ENCODE measurements around the gene DENND1B. TPM values are rescaled to one million over a fixed set of nuclear protein-coding genes. Genes with fewer than 3 reads are reported as not detected.

Gene DENND1B
- polyA plus RNA-seq, 4 donors, result 5.0 to 16.1 (median 10.2) TPM

DNA sequence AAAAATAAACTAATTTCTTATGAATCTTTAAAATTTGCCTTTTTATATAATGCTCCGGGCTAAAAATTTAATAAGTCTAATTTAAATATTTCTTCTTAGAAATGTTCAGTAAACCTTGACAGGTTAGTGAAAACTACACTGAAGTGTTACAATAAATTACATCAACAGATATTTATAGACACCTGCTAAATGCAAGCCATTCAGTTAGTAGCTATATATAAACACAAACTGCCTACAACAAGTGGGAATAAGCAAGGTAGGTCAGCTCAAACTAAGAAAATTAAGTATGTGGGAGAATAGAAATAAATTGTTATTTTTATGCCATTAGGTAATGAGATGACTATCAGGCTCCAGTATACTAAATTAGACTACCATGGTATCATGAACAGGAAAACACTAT, 215.6 kb downstream of the DENND1B start:
- Histone ChIP-seq H3K27me3 (ENCODE audit: control insufficient read depth in 3 of 3, insufficient read depth in 3 of 3, low read length in 3 of 3) (no peaks in the 10 kb centered on the region), H3K9me3 (ENCODE audit: control insufficient read depth in 2 of 2, insufficient read depth in 1 of 2, low read depth in 1 of 2, low read length in 1 of 2) (peaks cover 0 to 4% of the 10 kb centered on the region in 2 donors), H3K4me1 (ENCODE audit: control insufficient read depth in 3 of 3, insufficient read depth in 2 of 3, low read depth in 1 of 3, low read length in 2 of 3) (no peaks in the 10 kb centered on the region), H3K27ac (ENCODE audit: low read depth in 1 of 3, low read length in 2 of 3) (no peak overlapping the region), H3K36me3 (ENCODE audit: control insufficient read depth in 3 of 3, insufficient read depth in 2 of 3, low read depth in 1 of 3, low read length in 3 of 3) (peaks cover 0 to 7% (median 0%) of the 10 kb centered on the region in 3 donors), H3K4me3 (ENCODE audit: low read depth in 1 of 3, low read length in 3 of 3) (no peak overlapping the region)
- DNase-seq (no peak), FAIRE-seq (no peak)
- WGBS, 3 donors, result 95 to 97% (median 96%) methylated on average over 1 of the region's 1 CpG

DNA sequence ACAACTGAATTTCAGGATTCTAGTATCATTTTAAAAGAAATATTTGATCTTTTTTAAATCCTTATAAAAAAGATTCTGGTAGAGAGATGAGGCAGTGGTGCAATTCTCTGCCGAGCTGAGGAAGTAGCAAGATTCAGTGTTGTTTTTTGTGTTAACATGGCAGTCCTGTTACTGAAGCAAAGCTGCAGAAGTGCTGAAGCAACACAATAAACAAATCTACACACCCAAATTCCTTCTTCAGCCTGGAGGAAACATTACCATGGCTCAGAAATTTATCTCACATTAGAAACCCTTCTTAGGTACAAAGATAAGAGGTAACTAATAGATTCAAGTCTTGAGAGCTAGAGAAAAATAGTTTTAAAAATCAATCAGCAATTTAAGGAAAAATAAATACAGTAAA, 216.0 kb downstream of the DENND1B start:
- 61 to 86% (median 82%) methylated on average over 1 of the region's 1 CpG for WGBS, 3 donors
- H3K4me1 ChIP-seq (ENCODE audit: control insufficient read depth in 3 of 3, insufficient read depth in 2 of 3, low read depth in 1 of 3, low read length in 2 of 3), result no peaks in the 10 kb centered on the region
- no peak for FAIRE-seq
- H3K9me3 ChIP-seq (ENCODE audit: control insufficient read depth in 2 of 2, insufficient read depth in 1 of 2, low read depth in 1 of 2, low read length in 1 of 2), result peaks cover 0 to 4% of the 10 kb centered on the region in 2 donors
- no peak overlapping the region for H3K27ac ChIP-seq (ENCODE audit: low read depth in 1 of 3, low read length in 2 of 3)
- no peak for DNase-seq
- no peak overlapping the region for H3K4me3 ChIP-seq (ENCODE audit: low read depth in 1 of 3, low read length in 3 of 3)
- H3K36me3 ChIP-seq (ENCODE audit: control insufficient read depth in 3 of 3, insufficient read depth in 2 of 3, low read depth in 1 of 3, low read length in 3 of 3), result peaks cover 0 to 7% (median 0%) of the 10 kb centered on the region in 3 donors
- H3K27me3 ChIP-seq (ENCODE audit: control insufficient read depth in 3 of 3, insufficient read depth in 3 of 3, low read length in 3 of 3), result no peaks in the 10 kb centered on the region

DNA sequence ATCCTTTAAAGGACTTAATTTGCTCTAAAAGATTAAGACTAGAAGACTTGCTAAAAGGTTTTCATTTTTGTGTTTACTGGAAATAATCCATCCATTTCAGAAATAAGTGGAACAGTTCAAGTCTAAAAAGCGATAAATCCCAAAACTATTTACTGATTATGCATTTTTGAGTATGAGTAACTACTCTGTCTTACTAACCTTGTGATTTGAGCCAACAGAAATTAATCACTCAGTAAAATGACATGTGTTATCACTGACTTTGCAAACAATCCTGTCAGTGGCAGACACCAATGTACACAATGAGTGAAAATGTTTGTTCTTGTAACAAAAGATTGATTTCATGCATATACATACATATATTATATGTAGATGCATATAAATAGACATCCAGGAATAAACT, 218.0 kb downstream of the DENND1B start:
- peak; percentile 5 for FAIRE-seq
- WGBS, 3 donors, result 66 to 91% (median 77%) methylated on average over 1 of the region's 1 CpG
- no peaks in the 10 kb centered on the region for H3K9me3 ChIP-seq (ENCODE audit: control insufficient read depth in 2 of 2, insufficient read depth in 1 of 2, low read depth in 1 of 2, low read length in 1 of 2)
- H3K36me3 ChIP-seq (ENCODE audit: control insufficient read depth in 3 of 3, insufficient read depth in 2 of 3, low read depth in 1 of 3, low read length in 3 of 3), result peaks cover 0 to 7% (median 0%) of the 10 kb centered on the region in 3 donors
- H3K27me3 ChIP-seq (ENCODE audit: control insufficient read depth in 3 of 3, insufficient read depth in 3 of 3, low read length in 3 of 3), result no peaks in the 10 kb centered on the region
- no peak overlapping the region for H3K4me3 ChIP-seq (ENCODE audit: low read depth in 1 of 3, low read length in 3 of 3)
- H3K4me1 ChIP-seq (ENCODE audit: control insufficient read depth in 3 of 3, insufficient read depth in 2 of 3, low read depth in 1 of 3, low read length in 2 of 3), result no peaks in the 10 kb centered on the region
- peak in 1 of 2 donors; percentile 1 for DNase-seq
- no peak overlapping the region for H3K27ac ChIP-seq (ENCODE audit: low read depth in 1 of 3, low read length in 2 of 3)

DNA sequence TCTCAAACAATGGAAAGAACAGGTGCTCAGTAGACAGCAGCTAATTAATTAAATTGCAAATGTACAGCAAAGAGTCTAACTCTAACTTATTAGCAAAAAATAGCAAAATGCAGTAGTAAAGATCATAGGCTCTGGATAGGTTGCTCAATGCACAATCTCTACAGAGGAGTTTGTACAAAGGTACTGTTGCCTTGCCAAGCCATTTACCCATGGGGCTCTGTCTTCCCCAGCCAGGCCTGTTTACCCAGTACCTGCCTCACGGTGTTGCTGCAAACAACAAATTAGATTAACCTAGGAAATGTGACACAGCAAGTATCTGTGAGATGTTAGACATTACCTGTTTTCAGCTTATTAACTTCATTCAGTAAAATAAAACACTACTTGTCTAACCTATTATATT, 222.0 kb downstream of the DENND1B start:
- Histone ChIP-seq H3K27ac (ENCODE audit: low read depth in 1 of 3, low read length in 2 of 3) (no peak overlapping the region), H3K4me1 (ENCODE audit: control insufficient read depth in 3 of 3, insufficient read depth in 2 of 3, low read depth in 1 of 3, low read length in 2 of 3) (no peaks in the 10 kb centered on the region), H3K36me3 (ENCODE audit: control insufficient read depth in 3 of 3, insufficient read depth in 2 of 3, low read depth in 1 of 3, low read length in 3 of 3) (no peaks in the 10 kb centered on the region), H3K4me3 (ENCODE audit: low read depth in 1 of 3, low read length in 3 of 3) (no peak overlapping the region), H3K9me3 (ENCODE audit: control insufficient read depth in 2 of 2, insufficient read depth in 1 of 2, low read depth in 1 of 2, low read length in 1 of 2) (no peaks in the 10 kb centered on the region), H3K27me3 (ENCODE audit: control insufficient read depth in 3 of 3, insufficient read depth in 3 of 3, low read length in 3 of 3) (no peaks in the 10 kb centered on the region)
- DNase-seq (no peak), FAIRE-seq (no peak)
- 0 to 2% (median 0%) methylated on average over 1 of the region's 1 CpG for WGBS, 3 donors

DNA sequence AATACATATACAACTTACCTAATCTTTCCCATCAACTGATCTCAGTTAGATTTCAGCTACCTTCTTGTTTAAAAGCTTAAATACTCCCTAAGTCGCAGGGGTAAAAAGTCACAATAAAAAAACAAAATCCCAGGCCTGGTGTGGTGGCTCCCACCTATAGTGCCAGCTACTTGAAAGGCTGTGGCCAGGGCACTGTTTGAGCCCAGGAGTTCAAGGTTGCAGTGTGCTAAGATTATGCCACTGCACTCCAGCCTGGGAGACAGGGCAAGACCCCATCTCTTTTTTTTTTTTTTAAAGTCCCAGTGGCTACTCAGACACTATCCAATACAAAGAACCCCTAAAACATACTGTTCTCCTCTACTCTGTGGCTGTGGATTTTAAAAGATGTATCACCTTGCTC, 228.3 kb downstream of the DENND1B start:
- H3K36me3 ChIP-seq (ENCODE audit: control insufficient read depth in 3 of 3, insufficient read depth in 2 of 3, low read depth in 1 of 3, low read length in 3 of 3), result peaks cover 0 to 2% (median 2%) of the 10 kb centered on the region in 3 donors
- DNase-seq, result no peak
- WGBS, 3 donors, result 96 to 100% (median 97%) methylated on average over 1 of the region's 1 CpG
- no peak for FAIRE-seq
- no peak overlapping the region for H3K4me3 ChIP-seq (ENCODE audit: low read depth in 1 of 3, low read length in 3 of 3)
- H3K9me3 ChIP-seq (ENCODE audit: control insufficient read depth in 2 of 2, insufficient read depth in 1 of 2, low read depth in 1 of 2, low read length in 1 of 2), result no peaks in the 10 kb centered on the region
- H3K4me1 ChIP-seq (ENCODE audit: control insufficient read depth in 3 of 3, insufficient read depth in 2 of 3, low read depth in 1 of 3, low read length in 2 of 3), result no peaks in the 10 kb centered on the region
- no peak overlapping the region for H3K27ac ChIP-seq (ENCODE audit: low read depth in 1 of 3, low read length in 2 of 3)
- no peaks in the 10 kb centered on the region for H3K27me3 ChIP-seq (ENCODE audit: control insufficient read depth in 3 of 3, insufficient read depth in 3 of 3, low read length in 3 of 3)

DNA sequence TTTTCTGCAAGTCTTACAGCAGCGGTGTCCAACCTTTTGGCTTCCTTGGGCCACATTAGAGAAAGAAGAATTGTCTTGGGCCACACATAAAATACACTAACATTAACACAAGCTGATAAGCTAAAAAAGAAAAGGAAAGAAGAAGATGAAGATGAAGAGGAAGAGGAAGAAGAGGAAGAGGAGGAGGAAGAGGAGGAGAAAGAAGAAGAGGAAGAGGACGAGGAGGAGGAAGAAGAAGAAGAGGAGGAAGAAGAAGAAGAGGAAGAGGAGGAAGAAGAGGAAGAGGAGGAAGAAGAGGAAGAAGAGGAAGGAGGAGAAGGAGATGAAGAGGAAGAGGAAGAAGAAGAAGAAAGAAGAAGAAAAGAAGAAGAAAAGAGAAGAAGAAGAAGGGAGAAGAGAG, 230.7 kb downstream of the DENND1B start:
- DNase-seq (no peak), FAIRE-seq (no peak)
- H3K4me3 ChIP-seq (ENCODE audit: low read depth in 1 of 3, low read length in 3 of 3), result no peak overlapping the region
- no peak overlapping the region for H3K27ac ChIP-seq (ENCODE audit: low read depth in 1 of 3, low read length in 2 of 3)
- H3K36me3 ChIP-seq (ENCODE audit: control insufficient read depth in 3 of 3, insufficient read depth in 2 of 3, low read depth in 1 of 3, low read length in 3 of 3), result peaks cover 0 to 2% (median 2%) of the 10 kb centered on the region in 3 donors
- no peaks in the 10 kb centered on the region for H3K9me3 ChIP-seq (ENCODE audit: control insufficient read depth in 2 of 2, insufficient read depth in 1 of 2, low read depth in 1 of 2, low read length in 1 of 2)
- WGBS, 3 donors, result 86 to 95% (median 91%) methylated on average over 2 of the region's 2 CpGs
- no peaks in the 10 kb centered on the region for H3K4me1 ChIP-seq (ENCODE audit: control insufficient read depth in 3 of 3, insufficient read depth in 2 of 3, low read depth in 1 of 3, low read length in 2 of 3)
- no peaks in the 10 kb centered on the region for H3K27me3 ChIP-seq (ENCODE audit: control insufficient read depth in 3 of 3, insufficient read depth in 3 of 3, low read length in 3 of 3)

DNA sequence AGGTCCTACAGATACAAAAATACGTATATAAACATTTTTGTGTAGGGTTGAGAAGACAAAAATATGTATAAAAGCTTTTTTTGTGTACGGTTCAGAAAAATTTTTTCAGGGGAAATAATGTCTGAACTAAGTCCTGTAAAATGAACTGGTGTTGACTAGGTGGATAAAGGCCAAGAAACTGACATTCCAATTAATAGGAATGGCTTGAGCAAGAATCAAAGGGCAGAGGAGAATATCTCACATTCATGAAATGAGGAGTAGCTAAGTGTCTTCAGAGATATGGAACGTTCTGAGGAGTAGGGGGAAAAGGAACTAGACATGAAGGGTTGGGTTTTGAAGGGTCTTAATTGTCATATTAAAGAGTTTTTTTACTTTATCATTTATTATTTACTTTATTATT, 231.2 kb downstream of the DENND1B start:
- WGBS, 3 donors, result 93 to 96% (median 95%) methylated on average over 3 of the region's 3 CpGs
- no peak for DNase-seq
- Histone ChIP-seq H3K4me1 (ENCODE audit: control insufficient read depth in 3 of 3, insufficient read depth in 2 of 3, low read depth in 1 of 3, low read length in 2 of 3) (no peaks in the 10 kb centered on the region), H3K27ac (ENCODE audit: low read depth in 1 of 3, low read length in 2 of 3) (no peak overlapping the region), H3K36me3 (ENCODE audit: control insufficient read depth in 3 of 3, insufficient read depth in 2 of 3, low read depth in 1 of 3, low read length in 3 of 3) (peaks cover 0 to 2% (median 2%) of the 10 kb centered on the region in 3 donors), H3K9me3 (ENCODE audit: control insufficient read depth in 2 of 2, insufficient read depth in 1 of 2, low read depth in 1 of 2, low read length in 1 of 2) (no peaks in the 10 kb centered on the region), H3K4me3 (ENCODE audit: low read depth in 1 of 3, low read length in 3 of 3) (no peak overlapping the region), H3K27me3 (ENCODE audit: control insufficient read depth in 3 of 3, insufficient read depth in 3 of 3, low read length in 3 of 3) (no peaks in the 10 kb centered on the region)
- no peak for FAIRE-seq

DNA sequence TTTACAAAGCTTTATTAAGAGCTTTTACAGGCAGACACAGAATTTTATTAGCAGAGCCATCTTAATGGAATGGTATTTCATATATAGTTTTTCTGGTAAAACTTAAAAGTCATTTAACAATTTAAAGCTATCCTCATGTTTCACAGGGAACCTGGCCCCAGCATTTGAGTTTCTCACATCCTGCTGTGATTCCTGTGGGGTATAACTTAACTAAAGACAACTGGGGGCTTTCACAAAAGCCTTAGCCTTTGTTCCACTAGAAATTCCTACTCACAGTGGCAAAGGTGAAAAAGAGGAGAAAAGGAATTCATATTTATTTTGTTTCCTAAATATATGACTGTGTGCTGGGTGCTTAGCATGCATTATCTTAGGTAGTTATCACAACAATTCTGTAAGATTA, 233.9 kb downstream of the DENND1B start:
- no peaks in the 10 kb centered on the region for H3K4me1 ChIP-seq (ENCODE audit: control insufficient read depth in 3 of 3, insufficient read depth in 2 of 3, low read depth in 1 of 3, low read length in 2 of 3)
- no peaks in the 10 kb centered on the region for H3K27me3 ChIP-seq (ENCODE audit: control insufficient read depth in 3 of 3, insufficient read depth in 3 of 3, low read length in 3 of 3)
- H3K36me3 ChIP-seq (ENCODE audit: control insufficient read depth in 3 of 3, insufficient read depth in 2 of 3, low read depth in 1 of 3, low read length in 3 of 3), result peaks cover 0 to 5% (median 2%) of the 10 kb centered on the region in 3 donors
- no peak for FAIRE-seq
- DNase-seq, result no peak
- H3K9me3 ChIP-seq (ENCODE audit: control insufficient read depth in 2 of 2, insufficient read depth in 1 of 2, low read depth in 1 of 2, low read length in 1 of 2), result no peaks in the 10 kb centered on the region
- H3K27ac ChIP-seq (ENCODE audit: low read depth in 1 of 3, low read length in 2 of 3), result no peak overlapping the region
- H3K4me3 ChIP-seq (ENCODE audit: low read depth in 1 of 3, low read length in 3 of 3), result no peak overlapping the region

DNA sequence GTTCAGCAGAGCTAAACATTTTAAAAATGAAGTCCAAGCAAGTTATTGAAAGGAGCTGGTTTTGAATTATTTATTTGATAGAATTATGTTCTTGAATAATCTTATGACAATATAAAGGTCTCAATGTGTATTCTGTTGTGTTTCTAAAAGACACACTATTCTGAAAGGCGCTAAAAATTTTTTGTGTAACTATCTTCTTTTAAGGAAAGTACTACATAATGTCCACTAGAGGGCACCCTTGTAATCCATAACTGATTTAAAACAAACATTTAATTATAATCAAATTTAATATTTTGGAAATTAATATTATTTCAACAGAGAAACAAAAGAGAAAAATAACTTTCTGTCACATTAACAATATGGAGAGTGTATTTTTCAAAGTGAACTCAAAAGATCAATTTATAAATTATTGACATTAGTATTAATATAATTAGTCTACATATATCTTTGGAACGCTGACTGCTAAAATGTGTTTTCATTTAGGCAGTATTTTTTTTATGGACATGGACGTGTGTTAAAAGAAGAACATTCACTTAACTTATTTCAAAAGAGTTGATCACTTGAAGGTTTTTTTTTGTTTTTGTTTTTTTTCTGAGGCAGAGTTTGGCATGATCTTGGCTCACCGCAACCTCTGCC, 248.4 kb downstream of the DENND1B start:
- Histone ChIP-seq H3K27ac (ENCODE audit: low read depth in 1 of 3, low read length in 2 of 3) (no peak overlapping the region), H3K27me3 (ENCODE audit: control insufficient read depth in 3 of 3, insufficient read depth in 3 of 3, low read length in 3 of 3) (no peaks in the 10 kb centered on the region), H3K4me1 (ENCODE audit: control insufficient read depth in 3 of 3, insufficient read depth in 2 of 3, low read depth in 1 of 3, low read length in 2 of 3) (no peaks in the 10 kb centered on the region), H3K9me3 (ENCODE audit: control insufficient read depth in 2 of 2, insufficient read depth in 1 of 2, low read depth in 1 of 2, low read length in 1 of 2) (no peaks in the 10 kb centered on the region), H3K4me3 (ENCODE audit: low read depth in 1 of 3, low read length in 3 of 3) (no peak overlapping the region), H3K36me3 (ENCODE audit: control insufficient read depth in 3 of 3, insufficient read depth in 2 of 3, low read depth in 1 of 3, low read length in 3 of 3) (no peaks in the 10 kb centered on the region)
- FAIRE-seq (peak; percentile 96), DNase-seq (peak; percentile 20 to 30)
- WGBS, 3 donors, result 65 to 70% (median 66%) methylated on average over 4 of the region's 4 CpGs

All from small intestine (tissue), 7 donors.